ENCODE data around the gene TACSTD2. TPM values are rescaled to one million over a fixed set of nuclear protein-coding genes. Genes with fewer than 3 reads are reported as not detected.
"Not testable (repeated sequence)": the region's sequence is repeated elsewhere in the genome, so short reads cannot be mapped to it uniquely, and the experiment has no call there.

Gene TACSTD2, protein sequence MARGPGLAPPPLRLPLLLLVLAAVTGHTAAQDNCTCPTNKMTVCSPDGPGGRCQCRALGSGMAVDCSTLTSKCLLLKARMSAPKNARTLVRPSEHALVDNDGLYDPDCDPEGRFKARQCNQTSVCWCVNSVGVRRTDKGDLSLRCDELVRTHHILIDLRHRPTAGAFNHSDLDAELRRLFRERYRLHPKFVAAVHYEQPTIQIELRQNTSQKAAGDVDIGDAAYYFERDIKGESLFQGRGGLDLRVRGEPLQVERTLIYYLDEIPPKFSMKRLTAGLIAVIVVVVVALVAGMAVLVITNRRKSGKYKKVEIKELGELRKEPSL
- total RNA-seq (2014; rRNA removed; shearing (Covaris generic)): not detected in 2 replicates

DNA sequence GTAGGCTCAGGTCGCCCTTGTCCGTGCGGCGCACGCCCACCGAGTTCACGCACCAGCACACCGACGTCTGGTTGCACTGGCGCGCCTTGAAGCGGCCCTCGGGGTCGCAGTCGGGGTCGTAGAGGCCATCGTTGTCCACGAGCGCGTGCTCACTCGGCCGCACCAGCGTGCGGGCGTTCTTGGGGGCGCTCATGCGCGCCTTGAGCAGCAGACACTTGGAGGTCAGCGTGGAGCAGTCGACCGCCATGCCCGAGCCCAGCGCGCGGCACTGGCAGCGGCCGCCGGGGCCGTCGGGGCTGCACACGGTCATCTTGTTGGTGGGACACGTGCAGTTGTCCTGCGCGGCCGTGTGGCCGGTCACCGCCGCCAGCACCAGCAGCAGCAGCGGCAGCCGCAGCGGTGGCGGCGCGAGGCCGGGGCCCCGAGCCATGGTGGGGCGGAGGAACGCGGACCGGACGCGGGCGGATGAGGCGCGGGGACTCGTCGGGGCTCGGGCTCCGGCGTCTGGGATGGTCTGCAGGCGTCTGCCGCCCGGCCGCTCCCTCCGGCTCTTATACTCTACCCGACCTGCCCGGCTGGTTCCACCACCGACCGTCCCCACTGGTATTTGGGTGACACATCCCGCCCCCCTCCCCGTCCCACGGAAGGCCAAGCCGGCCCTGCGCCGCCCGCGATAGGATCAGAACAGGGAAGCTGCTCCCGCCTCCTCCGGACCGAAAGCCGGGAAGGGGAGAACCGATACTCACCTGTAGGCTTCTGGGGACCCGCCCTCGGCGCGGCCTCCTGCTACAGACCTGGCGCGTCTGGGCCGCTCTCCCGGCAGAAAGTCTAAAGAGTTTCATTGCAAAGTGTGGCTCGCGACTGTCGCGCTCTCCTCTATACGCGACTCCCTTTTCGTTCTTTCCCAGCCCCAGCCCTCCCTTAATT, at the start of gene TACSTD2:
Gene TACSTD2 (minus strand): TSS at position 526 of the 927 bp plus-strand sequence. CDS start 96 bp downstream, at position 430.
- peaks cover 3% of the 10 kb centered on the region; the same call in 1 of the 2 replicates for H3K27me3 ChIP-seq (replicated peaks)
- no peak within 1 kb of the TSS for H3K27ac ChIP-seq
- H3K4me1 ChIP-seq (replicated peaks): peaks cover 4% of the 10 kb centered on the region; the same call in 1 of the 2 replicates
- H3K36me3 ChIP-seq: no peaks in the 10 kb centered on the region
- no peak for DNase-seq (ENCODE audit: low read depth in 1 of 2, low spot score in 2 of 2)
- H3K4me3 ChIP-seq: no peak within 1 kb of the TSS
- no peaks in the 10 kb centered on the region for H3K9me3 ChIP-seq (replicated peaks)

DNA sequence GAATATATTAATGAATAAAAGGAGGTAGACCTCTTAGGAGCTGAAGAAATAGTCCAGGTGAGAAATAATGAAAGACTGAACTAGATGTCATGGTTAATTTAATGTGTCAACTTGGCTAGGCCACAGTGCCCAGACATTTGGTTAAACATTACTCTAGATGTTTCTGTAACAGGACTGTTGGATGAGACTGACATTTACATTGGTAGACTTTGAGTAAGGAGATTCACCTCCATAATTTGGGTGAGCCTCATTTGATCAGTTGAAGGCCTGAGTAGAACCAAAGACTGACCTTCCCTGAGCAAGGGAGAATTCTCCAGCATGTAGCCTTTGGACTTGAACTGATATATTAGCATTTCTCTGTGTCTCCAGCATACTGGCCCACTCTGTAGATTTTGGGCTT, 49.2 kb upstream of the TACSTD2 start:
- Histone ChIP-seq H3K9me3 (replicated peaks) (no peaks in the 10 kb centered on the region), H3K27me3 (replicated peaks) (no peaks in the 10 kb centered on the region), H3K4me1 (replicated peaks) (no peaks in the 10 kb centered on the region), H3K36me3 (no peaks in the 10 kb centered on the region), H3K4me3 (no peak overlapping the region), H3K27ac (no peak overlapping the region)
- no peak for DNase-seq (ENCODE audit: low read depth in 1 of 2, low spot score in 2 of 2)

DNA sequence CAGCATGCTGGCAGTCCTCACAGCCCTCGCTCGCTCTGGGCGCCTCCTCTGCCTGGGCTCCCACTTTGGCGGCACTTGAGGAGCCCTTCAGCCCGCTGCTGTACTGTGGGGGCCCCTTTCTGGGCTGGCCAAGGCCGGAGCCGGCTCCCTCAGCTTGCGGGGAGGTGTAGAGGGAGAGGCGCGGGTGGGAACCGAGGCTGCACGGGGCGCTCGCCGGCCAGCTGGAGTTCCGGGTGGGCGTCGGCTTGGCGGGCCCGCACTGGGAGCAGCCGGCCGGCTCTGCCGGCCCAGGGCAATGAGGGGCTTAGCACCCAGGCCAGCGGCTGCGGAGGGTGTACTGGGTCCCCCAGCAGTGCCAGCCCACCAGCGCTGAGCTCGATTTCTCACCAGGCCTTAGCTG, 46.2 kb upstream of the TACSTD2 start:
- H3K27me3 ChIP-seq (replicated peaks); H3K36me3 ChIP-seq; H3K4me1 ChIP-seq (replicated peaks); H3K9me3 ChIP-seq (replicated peaks); DNase-seq (ENCODE audit: low read depth in 1 of 2, low spot score in 2 of 2); H3K4me3 ChIP-seq; H3K27ac ChIP-seq: not testable (repeated sequence)

DNA sequence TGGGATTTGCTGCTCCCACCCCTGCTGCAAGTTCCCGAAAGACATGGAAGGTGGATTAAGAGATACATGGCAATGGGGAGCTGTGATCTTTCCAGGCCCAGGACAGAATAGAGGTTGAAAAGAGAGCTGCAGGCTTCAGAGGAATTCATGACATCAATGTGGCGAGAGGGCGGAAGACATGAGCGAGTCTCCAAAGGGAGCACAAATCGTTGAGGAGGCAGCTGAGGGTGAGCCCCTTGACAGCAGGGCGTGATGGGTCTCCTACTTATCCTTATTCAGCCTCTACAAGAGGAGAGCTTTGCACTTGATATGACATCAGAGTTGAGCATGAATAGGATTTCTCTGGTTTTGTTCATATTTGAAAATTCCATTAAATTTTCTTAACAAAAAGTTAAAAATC, 45.5 kb upstream of the TACSTD2 start:
- Histone ChIP-seq H3K36me3 (no peaks in the 10 kb centered on the region), H3K27me3 (replicated peaks) (no peaks in the 10 kb centered on the region), H3K9me3 (replicated peaks) (no peaks in the 10 kb centered on the region), H3K4me1 (replicated peaks) (peaks cover 8% of the 10 kb centered on the region), H3K4me3 (no peak overlapping the region), H3K27ac (no peak overlapping the region)
- DNase-seq (ENCODE audit: low read depth in 1 of 2, low spot score in 2 of 2): no peak

DNA sequence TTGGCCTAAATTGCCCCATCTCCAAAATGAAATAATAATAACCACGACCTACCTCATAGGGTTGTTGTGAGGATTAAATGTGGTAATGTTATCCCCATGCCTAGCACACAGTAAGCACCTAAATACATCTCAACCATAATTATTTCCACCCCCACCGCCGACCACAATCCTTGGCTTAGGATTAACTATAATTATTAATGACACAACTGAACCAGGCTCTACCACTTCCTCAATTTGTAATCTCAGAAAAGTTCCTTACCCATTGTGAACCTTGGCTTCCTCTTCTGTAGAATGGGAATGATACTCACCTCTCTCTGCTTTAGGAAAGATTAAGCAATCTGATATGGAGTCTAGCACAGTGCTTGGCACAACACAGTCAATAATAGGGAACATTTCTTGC, 44.3 kb upstream of the TACSTD2 start:
- H3K27ac ChIP-seq: no peak overlapping the region
- no peaks in the 10 kb centered on the region for H3K9me3 ChIP-seq (replicated peaks)
- H3K4me3 ChIP-seq: no peak overlapping the region
- H3K36me3 ChIP-seq: no peaks in the 10 kb centered on the region
- no peaks in the 10 kb centered on the region for H3K27me3 ChIP-seq (replicated peaks)
- peaks cover 8% of the 10 kb centered on the region for H3K4me1 ChIP-seq (replicated peaks)
- DNase-seq (ENCODE audit: low read depth in 1 of 2, low spot score in 2 of 2): no peak

DNA sequence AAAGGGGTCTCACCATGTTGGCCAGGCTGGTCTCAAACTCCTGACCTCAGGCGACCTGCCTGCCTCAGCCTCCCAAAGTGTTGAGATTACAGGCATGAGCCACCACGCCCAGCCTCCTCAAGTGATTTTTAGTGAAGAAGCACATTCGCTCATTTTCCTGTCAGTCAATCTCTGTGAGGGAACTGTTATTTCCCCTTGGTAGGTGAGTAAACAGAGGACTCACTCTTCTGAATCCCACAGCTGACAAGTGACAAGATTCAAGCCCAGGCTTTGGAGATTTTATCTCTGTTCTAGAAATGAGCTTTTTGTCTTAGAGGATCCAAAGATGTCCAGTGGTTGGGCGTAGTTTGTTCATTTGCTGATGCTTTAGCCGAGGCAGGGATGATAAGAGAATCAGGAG, 43.9 kb upstream of the TACSTD2 start:
- Histone ChIP-seq H3K9me3 (replicated peaks) (no peaks in the 10 kb centered on the region), H3K4me1 (replicated peaks) (peaks cover 8% of the 10 kb centered on the region), H3K4me3 (no peak overlapping the region), H3K27me3 (replicated peaks) (no peaks in the 10 kb centered on the region), H3K36me3 (no peaks in the 10 kb centered on the region), H3K27ac (no peak overlapping the region)
- no peak for DNase-seq (ENCODE audit: low read depth in 1 of 2, low spot score in 2 of 2)

DNA sequence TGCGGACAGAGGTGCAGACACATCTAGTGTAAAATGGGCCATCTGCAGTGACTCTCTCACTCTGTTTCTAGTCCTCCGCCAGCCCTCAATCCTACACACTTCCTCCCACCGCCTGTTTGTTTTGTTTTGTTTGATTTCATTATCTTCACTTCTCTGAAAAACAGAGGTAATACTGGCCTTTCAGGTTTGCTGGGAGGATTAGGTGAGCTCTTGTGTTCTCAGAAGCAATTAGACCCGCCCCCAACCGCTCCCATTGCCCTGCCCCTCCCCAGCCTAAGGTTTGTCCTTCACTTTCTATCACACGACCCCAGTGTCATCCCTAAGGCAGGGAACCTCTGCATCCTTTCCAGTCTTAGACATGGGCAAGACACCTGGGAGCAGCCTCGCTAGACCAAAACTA, 43.2 kb upstream of the TACSTD2 start:
- H3K36me3 ChIP-seq: no peaks in the 10 kb centered on the region
- no peaks in the 10 kb centered on the region for H3K9me3 ChIP-seq (replicated peaks)
- H3K27ac ChIP-seq: no peak overlapping the region
- H3K4me3 ChIP-seq: no peak overlapping the region
- DNase-seq (ENCODE audit: low read depth in 1 of 2, low spot score in 2 of 2): no peak
- H3K4me1 ChIP-seq (replicated peaks): peaks cover 8% of the 10 kb centered on the region
- H3K27me3 ChIP-seq (replicated peaks): no peaks in the 10 kb centered on the region

DNA sequence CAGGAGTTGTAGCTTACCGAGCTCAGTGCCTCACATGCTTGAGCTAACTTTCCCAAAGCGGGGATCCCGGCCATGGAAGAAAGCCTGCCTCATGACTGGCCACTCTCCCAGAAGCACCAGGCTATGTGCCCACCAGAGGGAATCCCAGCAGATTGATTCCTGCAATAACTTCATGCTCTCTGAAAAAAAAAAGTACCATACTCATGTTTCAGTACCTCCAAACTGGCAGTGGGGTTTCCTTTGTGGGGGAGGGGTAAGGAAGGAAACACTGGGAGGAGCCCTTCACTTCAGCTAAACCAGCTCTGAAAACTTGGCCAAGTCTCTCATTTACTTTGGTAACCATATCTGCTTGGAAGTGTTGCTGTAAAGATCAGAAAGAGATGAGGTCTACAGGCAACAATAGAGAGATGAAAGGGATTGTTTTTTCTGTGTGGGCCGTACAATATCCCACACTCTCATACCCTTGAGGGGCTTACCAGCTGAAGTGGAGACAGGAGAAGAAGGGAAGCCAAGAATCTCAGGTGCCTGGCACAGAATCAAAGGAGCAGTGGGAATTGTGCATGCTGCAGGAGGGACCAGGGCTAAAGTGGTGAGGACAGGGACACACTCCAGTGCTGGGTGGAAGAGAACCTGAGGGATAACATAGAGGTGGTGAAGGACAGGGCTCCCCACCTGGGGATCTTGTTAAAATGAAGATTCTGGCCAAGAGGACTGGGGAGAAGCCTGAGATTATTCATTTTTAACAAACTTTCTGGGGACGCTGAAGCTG, 42.4 kb upstream of the TACSTD2 start:
- Histone ChIP-seq H3K27ac (no peak overlapping the region; the same call in 1 of the 2 replicates), H3K27me3 (replicated peaks) (no peaks in the 10 kb centered on the region), H3K4me1 (replicated peaks) (peaks cover 8% of the 10 kb centered on the region), H3K9me3 (replicated peaks) (no peaks in the 10 kb centered on the region), H3K36me3 (no peaks in the 10 kb centered on the region), H3K4me3 (no peak overlapping the region)
- no peak for DNase-seq (ENCODE audit: low read depth in 1 of 2, low spot score in 2 of 2)

DNA sequence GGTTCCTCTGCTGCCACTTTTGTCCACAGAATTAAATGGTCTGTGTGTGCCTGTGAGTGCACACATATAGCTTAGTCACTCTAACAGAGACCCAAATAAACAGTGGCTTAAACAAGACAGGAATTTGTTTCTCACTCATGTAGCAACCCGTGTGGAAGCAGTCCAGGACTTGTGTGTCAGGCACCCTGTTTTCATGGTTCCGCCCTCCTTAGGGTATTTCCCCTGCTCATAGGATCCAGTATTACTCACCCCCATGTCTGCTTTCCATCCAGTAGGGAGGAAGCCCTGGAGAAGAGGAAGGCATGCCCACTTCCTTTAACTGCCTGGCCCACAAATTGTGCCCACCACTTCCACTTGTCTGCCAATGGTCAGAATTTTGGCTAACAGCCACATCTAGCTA, 41.3 kb upstream of the TACSTD2 start:
- no peaks in the 10 kb centered on the region for H3K9me3 ChIP-seq (replicated peaks)
- H3K36me3 ChIP-seq: no peaks in the 10 kb centered on the region
- H3K27ac ChIP-seq: peak overlapping the region; percentile 15; the same call in 1 of the 2 replicates
- H3K27me3 ChIP-seq (replicated peaks): no peaks in the 10 kb centered on the region
- H3K4me1 ChIP-seq (replicated peaks): peaks cover 8% of the 10 kb centered on the region
- H3K4me3 ChIP-seq: no peak overlapping the region
- peak; percentile 64 to 75 for DNase-seq (ENCODE audit: low read depth in 1 of 2, low spot score in 2 of 2)

DNA sequence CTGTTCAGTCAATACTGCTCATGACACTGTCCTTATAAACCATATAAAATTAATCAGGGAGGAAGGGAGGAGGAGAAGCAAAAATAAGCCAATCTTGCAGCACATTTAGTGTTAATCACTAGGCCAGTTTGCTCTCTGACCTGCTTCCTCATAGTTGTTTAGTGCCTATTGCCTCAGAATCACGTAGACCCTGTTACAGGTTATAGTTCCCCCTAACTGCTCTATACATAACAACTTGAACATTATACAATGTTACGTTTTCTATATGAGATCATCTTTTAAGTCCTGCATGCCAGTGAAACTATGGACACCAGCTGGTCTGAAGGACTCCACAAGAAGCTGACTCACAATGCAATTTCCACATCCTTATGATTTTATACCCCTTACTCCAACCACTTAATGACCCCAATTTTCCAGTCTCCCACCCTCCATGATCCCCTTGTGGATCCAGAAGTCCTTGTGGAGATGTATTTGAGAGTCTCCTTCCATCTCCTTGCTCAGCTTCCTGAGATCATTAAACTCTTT, 34.9 kb upstream of the TACSTD2 start:
- Histone ChIP-seq H3K36me3 (no peaks in the 10 kb centered on the region), H3K27me3 (replicated peaks) (no peaks in the 10 kb centered on the region; the same call in 1 of the 2 replicates), H3K9me3 (replicated peaks) (no peaks in the 10 kb centered on the region; the same call in 1 of the 2 replicates), H3K27ac (no peak overlapping the region), H3K4me1 (replicated peaks) (no peaks in the 10 kb centered on the region), H3K4me3 (no peak overlapping the region)
- DNase-seq (ENCODE audit: low read depth in 1 of 2, low spot score in 2 of 2): no peak

DNA sequence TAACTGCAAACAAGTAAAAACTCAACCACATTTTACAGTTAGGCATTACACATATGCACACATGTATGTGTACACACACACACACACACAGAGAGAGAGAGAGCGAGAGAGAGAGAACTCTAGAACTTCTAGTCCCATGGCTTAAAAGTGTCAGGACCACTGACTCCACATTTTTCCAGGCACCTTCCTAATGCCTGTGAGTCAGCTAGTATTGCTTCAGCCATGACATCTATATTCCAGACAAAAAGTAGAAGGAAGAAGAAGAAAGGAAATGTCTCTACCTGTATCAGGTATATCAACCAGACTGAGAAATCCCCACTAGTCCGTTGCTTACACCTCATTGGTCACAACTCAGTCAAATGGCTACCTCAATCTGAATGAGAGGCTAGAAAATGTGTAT, 31.9 kb upstream of the TACSTD2 start:
- no peak overlapping the region for H3K4me3 ChIP-seq
- H3K27me3 ChIP-seq (replicated peaks): no peaks in the 10 kb centered on the region; the same call in 1 of the 2 replicates
- H3K36me3 ChIP-seq: no peaks in the 10 kb centered on the region
- H3K4me1 ChIP-seq (replicated peaks): no peaks in the 10 kb centered on the region
- H3K9me3 ChIP-seq (replicated peaks): no peaks in the 10 kb centered on the region; the same call in 1 of the 2 replicates
- H3K27ac ChIP-seq: no peak overlapping the region
- no peak for DNase-seq (ENCODE audit: low read depth in 1 of 2, low spot score in 2 of 2)

DNA sequence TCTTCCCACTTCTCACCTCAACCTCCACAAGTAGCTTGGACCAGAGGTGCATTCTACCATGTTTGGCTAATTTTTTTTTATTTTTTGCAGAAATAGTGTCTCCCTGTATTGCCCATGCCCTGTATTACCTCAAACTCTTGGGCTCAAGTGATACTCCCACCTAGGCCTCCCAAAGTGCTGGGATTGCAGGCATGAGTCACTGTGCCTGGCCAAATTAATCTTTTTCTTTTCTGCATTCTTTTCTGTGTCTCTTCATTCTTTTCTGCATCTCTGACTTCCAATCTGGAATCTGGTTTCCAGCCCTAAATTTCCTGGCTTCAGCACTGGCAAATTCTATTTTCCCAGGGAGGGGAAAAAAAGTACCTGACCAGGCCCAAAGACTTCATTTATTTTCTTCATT, 31.2 kb upstream of the TACSTD2 start:
- H3K4me3 ChIP-seq: no peak overlapping the region
- no peaks in the 10 kb centered on the region for H3K36me3 ChIP-seq
- H3K9me3 ChIP-seq (replicated peaks): no peaks in the 10 kb centered on the region; the same call in 1 of the 2 replicates
- H3K27me3 ChIP-seq (replicated peaks): no peaks in the 10 kb centered on the region; the same call in 1 of the 2 replicates
- H3K4me1 ChIP-seq (replicated peaks): no peaks in the 10 kb centered on the region
- no peak for DNase-seq (ENCODE audit: low read depth in 1 of 2, low spot score in 2 of 2)
- H3K27ac ChIP-seq: no peak overlapping the region

DNA sequence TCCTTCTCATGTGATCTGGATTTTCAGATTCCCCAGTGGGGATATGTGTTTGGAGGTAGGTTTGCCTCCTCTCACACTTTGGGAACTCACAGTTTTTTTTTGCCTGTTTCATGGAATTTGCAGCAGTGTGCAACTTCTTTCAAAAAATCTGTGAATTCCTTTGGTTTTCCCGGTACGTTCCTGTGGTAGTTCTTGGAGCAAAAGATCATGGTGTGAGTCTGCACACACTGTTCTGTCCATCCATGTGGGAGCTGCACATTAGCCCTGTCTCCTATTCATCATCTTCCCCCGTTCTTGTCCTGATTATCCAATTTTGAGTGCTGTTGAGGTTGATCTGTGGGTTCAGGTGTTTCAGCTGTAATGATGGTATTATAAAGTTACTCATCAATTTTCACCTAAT, 30.3 kb upstream of the TACSTD2 start:
- H3K27me3 ChIP-seq (replicated peaks): no peaks in the 10 kb centered on the region; the same call in 1 of the 2 replicates
- no peaks in the 10 kb centered on the region for H3K4me1 ChIP-seq (replicated peaks)
- H3K9me3 ChIP-seq (replicated peaks): no peaks in the 10 kb centered on the region; the same call in 1 of the 2 replicates
- no peaks in the 10 kb centered on the region for H3K36me3 ChIP-seq
- no peak overlapping the region for H3K27ac ChIP-seq
- no peak overlapping the region for H3K4me3 ChIP-seq
- DNase-seq (ENCODE audit: low read depth in 1 of 2, low spot score in 2 of 2): no peak

Measured in SJSA1 (cell line).